Measurements from ENCODE around the gene CRP. TPM values are rescaled to one million over a fixed set of nuclear protein-coding genes. Genes with fewer than 3 reads are reported as not detected.

CRP gene, protein sequence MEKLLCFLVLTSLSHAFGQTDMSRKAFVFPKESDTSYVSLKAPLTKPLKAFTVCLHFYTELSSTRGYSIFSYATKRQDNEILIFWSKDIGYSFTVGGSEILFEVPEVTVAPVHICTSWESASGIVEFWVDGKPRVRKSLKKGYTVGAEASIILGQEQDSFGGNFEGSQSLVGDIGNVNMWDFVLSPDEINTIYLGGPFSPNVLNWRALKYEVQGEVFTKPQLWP
- not detected in 2 replicates for total RNA-seq

DNA sequence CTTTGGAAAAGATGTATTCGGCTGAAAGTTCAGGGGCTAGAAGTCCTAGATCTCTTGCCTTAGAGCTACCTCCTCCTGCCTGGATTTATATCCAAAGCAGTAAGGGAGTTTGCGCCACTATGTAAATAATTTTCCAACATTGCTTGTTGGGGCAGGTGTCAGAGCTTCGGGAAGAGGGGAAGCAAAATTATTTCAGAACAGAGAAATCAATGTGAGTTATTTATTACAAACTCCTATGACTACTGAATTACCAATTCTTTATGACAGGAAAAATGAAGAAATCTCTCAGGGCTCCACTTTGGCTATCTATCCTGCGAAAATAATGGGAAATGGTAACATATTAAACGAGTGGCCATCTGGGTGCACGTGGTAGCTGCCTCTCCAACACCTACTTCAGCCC is at the start of gene CRP:
Gene CRP, minus strand, starts transcription at position 61 of the 400 bp plus-strand sequence. CDS start 104 bp downstream, outside the sequence.

Other genes with a start within 250 kb of the CRP start
- gene OR10J5, start 178.6 kb downstream of the CRP start, total RNA-seq: not detected in 2 replicates
- not detected in 2 replicates for gene APCS, start 126.8 kb downstream of the CRP start, total RNA-seq
- gene DUSP23, start 66.4 kb upstream of the CRP start, total RNA-seq: 44.0 and 67.8 TPM in 2 replicates
- gene FCRL6, start 87.8 kb upstream of the CRP start, total RNA-seq: not detected in 2 replicates
- gene SLAMF8, start 112.3 kb upstream of the CRP start, total RNA-seq: not detected in 2 replicates
- not detected in 2 replicates for gene VSIG8, start 148.1 kb upstream of the CRP start, total RNA-seq
- gene CFAP45, start 185.6 kb upstream of the CRP start, total RNA-seq: 0.16 and 0.63 TPM in 2 replicates
- 620 and 1,348 TPM in 2 replicates for gene TAGLN2, start 210.9 kb upstream of the CRP start, total RNA-seq
- gene IGSF9, start 231.0 kb upstream of the CRP start, total RNA-seq: 0.16 and 0.76 TPM in 2 replicates
- not detected in 2 replicates for gene SLAMF9, start 239.6 kb upstream of the CRP start, total RNA-seq